Epithelial cell of proximal tubule (primary cell): ENCODE data around the gene MGME1. TPM values are rescaled to one million over a fixed set of nuclear protein-coding genes. Genes with fewer than 3 reads are reported as not detected.

Experiments
- DNase-seq: peaks from one replicate; pipeline ENCODE4 v3.0.0-alpha.2; 2011; ENCODE audit warnings: low read depth
- H3K4me3 ChIP-seq: 2 replicates; pipeline ENCODE4 v1.5.1; 2011; ENCODE audit warnings: low read depth, mild to moderate bottlenecking, low read length
- CTCF ChIP-seq: conservative IDR thresholded peaks from 2 replicates; pipeline ENCODE4 v1.5.1; 2012; ENCODE audit warnings: low read depth, mild to moderate bottlenecking, low read length
- total RNA-seq: library from RNA; depleted of rRNA; stranded (reverse); fragments of >200 nt; gene quantifications from 2 replicates; pipeline ENCODE4 v1.2.3, GENCODE V29; 2015

MGME1 gene
- total RNA-seq, 1 donor from 2014 or later: 15.2 TPM

- TF ChIP-seq CTCF: peak; percentile 16
- no peak for DNase-seq
- H3K4me3 ChIP-seq: no peak overlapping the region
Observed at GRCh38 chr20:18032977-18033892, 64.4 kb downstream of the MGME1 start.

DNA sequence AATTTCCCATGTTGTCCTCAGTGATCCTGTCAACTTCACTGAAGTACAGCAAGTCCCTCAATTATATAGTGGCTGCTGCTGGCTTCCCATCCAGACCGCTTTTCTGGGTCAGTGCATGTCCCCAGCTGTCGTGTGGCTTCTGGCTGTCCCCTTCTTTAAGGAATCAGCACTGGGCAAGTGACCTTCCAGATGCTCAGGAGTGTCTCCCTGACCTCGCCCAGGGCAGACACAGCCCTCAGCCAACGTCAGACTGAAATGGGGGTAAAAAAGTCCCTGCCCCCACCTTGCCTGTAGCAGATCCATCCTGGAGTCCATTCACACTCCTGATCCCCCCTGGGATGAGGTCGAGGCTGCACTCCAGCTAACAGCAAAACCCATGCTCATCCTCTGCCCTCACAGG is 65.2 kb downstream of the MGME1 start:
- TF ChIP-seq CTCF: no peak
- no peak overlapping the region for H3K4me3 ChIP-seq
- DNase-seq: no peak

- no peak for DNase-seq
- TF ChIP-seq CTCF: no peak
- no peak overlapping the region for H3K4me3 ChIP-seq
Observed at GRCh38 chr20:18039063-18039462, 70.2 kb downstream of the MGME1 start.

Other genes with a start within 250 kb of the MGME1 start
- 182 and 185 TPM in 2 replicates for gene SNX5, start 224 bp upstream of the MGME1 start, total RNA-seq
- gene OVOL2, start 88.9 kb downstream of the MGME1 start, total RNA-seq: 0.23 and 1.6 TPM in 2 replicates
- gene KAT14, start 168.8 kb downstream of the MGME1 start, total RNA-seq: 6.4 and 10.6 TPM in 2 replicates
- gene PET117, start 168.8 kb downstream of the MGME1 start, total RNA-seq: 17.4 and 24.1 TPM in 2 replicates